Stimulated activated CD4-positive, alpha-beta T cell treated with anti-CD3 and anti-CD28 coated beads, Interleukin-2, amount 100 ng/mL, for 24 hours (primary cell): ENCODE data around the gene TBCE.

Source experiments
- DNase-seq, 2 donors: peaks; one replicate each; pipeline ENCODE4 v3.0.0-alpha.2; 2020

TBCE gene

GRCh38 chr1:235410467-235410866 is 43.2 kb downstream of the TBCE start:
- no peak for DNase-seq

- no peak for DNase-seq
Observed at GRCh38 chr1:235411489-235412486, 44.6 kb downstream of the TBCE start.

GRCh38 chr1:235415008-235415904 is 48.0 kb downstream of the TBCE start:
- peak; percentile 60 to 66 for DNase-seq

- DNase-seq = no peak
Observed at GRCh38 chr1:235416662-235417049, 49.4 kb downstream of the TBCE start.

GRCh38 chr1:235417086-235417697 is 50.0 kb downstream of the TBCE start:
- DNase-seq = peak; percentile 67 to 72

- DNase-seq = no peak
Observed at GRCh38 chr1:235421751-235422150, 54.5 kb downstream of the TBCE start.

GRCh38 chr1:235423214-235423652 is 56.0 kb downstream of the TBCE start:
- DNase-seq = peak; percentile 15 to 22

GRCh38 chr1:235424092-235424491 is 56.9 kb downstream of the TBCE start:
- DNase-seq = no peak

- no peak for DNase-seq
Observed at GRCh38 chr1:235425357-235425756, 58.1 kb downstream of the TBCE start.

GRCh38 chr1:235426143-235426542 is 58.9 kb downstream of the TBCE start:
- no peak for DNase-seq

- no peak for DNase-seq
Observed at GRCh38 chr1:235426680-235427079, 59.5 kb downstream of the TBCE start.

GRCh38 chr1:235427447-235427846 is 60.2 kb downstream of the TBCE start:
- DNase-seq = no peak

- no peak for DNase-seq
Observed at GRCh38 chr1:235429143-235429542, 61.9 kb downstream of the TBCE start.

- no peak for DNase-seq
Observed at GRCh38 chr1:235430991-235431390, 63.8 kb downstream of the TBCE start.

GRCh38 chr1:235434001-235434400 is 66.8 kb downstream of the TBCE start:
- DNase-seq = no peak

- no peak for DNase-seq
Observed at GRCh38 chr1:235441159-235441685, 74.0 kb downstream of the TBCE start.

GRCh38 chr1:235442788-235443429 is 75.7 kb downstream of the TBCE start:
- DNase-seq = no peak

- no peak for DNase-seq
Observed at GRCh38 chr1:235448616-235449015, 81.4 kb downstream of the TBCE start.

GRCh38 chr1:235450433-235450832 is 83.2 kb downstream of the TBCE start:
- no peak for DNase-seq

- no peak for DNase-seq
Observed at GRCh38 chr1:235450886-235451483, 83.8 kb downstream of the TBCE start.

- DNase-seq = no peak
Observed at GRCh38 chr1:235454021-235454420, 86.8 kb downstream of the TBCE start.

- DNase-seq = no peak
Observed at GRCh38 chr1:235455097-235455496, 87.9 kb downstream of the TBCE start.
